Stomach (tissue), 4 donors: ENCODE measurements around the gene TTC9C.

Source experiments
- POLR2A ChIP-seq, 4 donors: fragments of 450-650 bp; IDR thresholded peaks; one replicate each; pipeline ENCODE4 v1.6.1; 2016; ENCODE audit warnings: antibody characterized with exemption in 4 of 4, control low read depth in 2 of 4, mild to moderate bottlenecking in 1 of 4, moderate library complexity in 1 of 4
- TF ChIP-seq, protein P1 (sequence below), 7 experiments: fragments of 450-650 bp in 4 of 7; fragments of 200-600 bp in 3 of 7; sonication (generic) in 3 of 7; IDR thresholded peaks; one replicate each; pipeline ENCODE4 v1.5.1; 2016 to 2019; ENCODE audit warnings: antibody characterized with exemption in 7 of 7, control low read depth in 2 of 7, mild to moderate bottlenecking in 1 of 7

DNA sequence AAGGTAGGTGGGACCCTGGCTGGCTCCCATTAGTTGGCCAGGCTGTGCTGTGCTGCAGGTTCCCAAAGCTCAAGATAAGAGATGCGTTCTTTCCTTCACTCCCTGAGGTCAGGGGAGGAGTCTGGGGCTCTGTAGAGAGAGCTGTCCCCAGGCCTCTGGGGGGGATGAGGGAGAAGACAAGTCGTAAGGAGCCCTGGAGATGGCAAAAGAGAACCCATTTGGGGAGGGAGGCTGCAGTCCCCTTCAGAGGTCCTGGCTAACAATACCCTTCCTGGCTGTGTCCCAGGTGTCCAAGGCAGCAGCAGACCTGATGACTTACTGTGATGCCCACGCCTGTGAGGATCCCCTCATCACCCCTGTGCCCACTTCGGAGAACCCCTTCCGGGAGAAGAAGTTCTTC lies 19.9 kb upstream of the TTC9C start:
- TF ChIP-seq, protein P1, sequence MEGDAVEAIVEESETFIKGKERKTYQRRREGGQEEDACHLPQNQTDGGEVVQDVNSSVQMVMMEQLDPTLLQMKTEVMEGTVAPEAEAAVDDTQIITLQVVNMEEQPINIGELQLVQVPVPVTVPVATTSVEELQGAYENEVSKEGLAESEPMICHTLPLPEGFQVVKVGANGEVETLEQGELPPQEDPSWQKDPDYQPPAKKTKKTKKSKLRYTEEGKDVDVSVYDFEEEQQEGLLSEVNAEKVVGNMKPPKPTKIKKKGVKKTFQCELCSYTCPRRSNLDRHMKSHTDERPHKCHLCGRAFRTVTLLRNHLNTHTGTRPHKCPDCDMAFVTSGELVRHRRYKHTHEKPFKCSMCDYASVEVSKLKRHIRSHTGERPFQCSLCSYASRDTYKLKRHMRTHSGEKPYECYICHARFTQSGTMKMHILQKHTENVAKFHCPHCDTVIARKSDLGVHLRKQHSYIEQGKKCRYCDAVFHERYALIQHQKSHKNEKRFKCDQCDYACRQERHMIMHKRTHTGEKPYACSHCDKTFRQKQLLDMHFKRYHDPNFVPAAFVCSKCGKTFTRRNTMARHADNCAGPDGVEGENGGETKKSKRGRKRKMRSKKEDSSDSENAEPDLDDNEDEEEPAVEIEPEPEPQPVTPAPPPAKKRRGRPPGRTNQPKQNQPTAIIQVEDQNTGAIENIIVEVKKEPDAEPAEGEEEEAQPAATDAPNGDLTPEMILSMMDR (IDR thresholded peaks at IDR 0.05) = no peak
- TF ChIP-seq POLR2A (IDR thresholded peaks at IDR 0.05) = no peak
